Cerebellar nuclear complex (tissue), 1 donor: Measurements from ENCODE around the gene F11R.
"Not testable (repeated sequence)": the region's sequence is repeated elsewhere in the genome, so short reads cannot be mapped to it uniquely, and the experiment has no call there.

Experiments
- DNase-seq, 2 experiments: peaks; one replicate each; lab custom pipeline; 2025; lab: John Stamatoyannopoulos, UW

Gene F11R

GRCh38 chr1:161044535-161044907 lies 23.6 kb upstream of the F11R start:
- no peak for DNase-seq

- no peak for DNase-seq
These were observed 18.6 kb upstream of the F11R start for GRCh38 chr1:161039546-161039945.

GRCh38 chr1:161039154-161039545 lies 18.2 kb upstream of the F11R start:
- DNase-seq, result no peak

- DNase-seq, result no peak
These were observed 17.7 kb upstream of the F11R start, which contains the start of gene TSTD1 for GRCh38 chr1:161038523-161039153. TSS of gene TSTD1 (minus strand) at chr1:161038964. CDS start at chr1:161038889, 75 bp downstream.

GRCh38 chr1:161037661-161038522 lies 16.9 kb upstream of the F11R start:
- no peak for DNase-seq

GRCh38 chr1:161033751-161034150 lies 12.8 kb upstream of the F11R start:
- no peak for DNase-seq

- DNase-seq, result no peak
These were observed 11.5 kb upstream of the F11R start for GRCh38 chr1:161032409-161032808.

- DNase-seq, result no peak
These were observed 10.9 kb upstream of the F11R start for GRCh38 chr1:161031874-161032273.

GRCh38 chr1:161029466-161029865 lies 8.5 kb upstream of the F11R start:
- not testable (repeated sequence) for DNase-seq

- not testable (repeated sequence) for DNase-seq
These were observed 6.0 kb upstream of the F11R start for GRCh38 chr1:161026954-161027353.

- not testable (repeated sequence) for DNase-seq
These were observed 1.5 kb upstream of the F11R start for GRCh38 chr1:161022432-161022831.

GRCh38 chr1:161021970-161022353 lies 1.0 kb upstream of the F11R start:
- no peak for DNase-seq

- no peak for DNase-seq
These were observed 415 bp upstream of the F11R start for GRCh38 chr1:161021165-161021969.

- DNase-seq, result no peak
These were observed 1.0 kb downstream of the F11R start for GRCh38 chr1:161019751-161020495.

GRCh38 chr1:161019111-161019660 lies 1.8 kb downstream of the F11R start:
- DNase-seq, result not testable (repeated sequence)

- no peak for DNase-seq
These were observed 2.4 kb downstream of the F11R start for GRCh38 chr1:161018631-161018930.

- no peak for DNase-seq
These were observed 3.0 kb downstream of the F11R start for GRCh38 chr1:161017756-161018630.

GRCh38 chr1:161017181-161017580 lies 3.8 kb downstream of the F11R start:
- DNase-seq, result not testable (repeated sequence)

- not testable (repeated sequence) for DNase-seq
These were observed 4.3 kb downstream of the F11R start for GRCh38 chr1:161016683-161017082.

- no peak for DNase-seq
These were observed 7.3 kb downstream of the F11R start for GRCh38 chr1:161013488-161014230.
